IMR-90 (cell line): ENCODE measurements around the gene GBA2. TPM values are rescaled to one million over a fixed set of nuclear protein-coding genes. Genes with fewer than 3 reads are reported as not detected.

Source experiments
- ATAC-seq: fragments of 200-7000 bp; cut with Tn5 transposase; 2 replicates; pipeline ENCODE4 v1.9.1; 2020; ENCODE audit warnings: low read depth, mild to moderate bottlenecking, moderate library complexity
- BruUV-seq: library from RNA; stranded (reverse); fragments of 400-500 nt; replicated peaks from 2 replicates; lab custom pipeline; 2021; lab: Mats Ljungman, UMichigan
- CTCF ChIA-PET: fragments of 300-600 bp; formaldehyde crosslinking; extraction: SDS; loops from one replicate; lab custom pipeline; 2021; ENCODE audit warnings: antibody characterized with exemption; lab: Yijun Ruan, JAX
- POLR2A ChIA-PET: fragments of 300-600 bp; sonication (Branson Sonifier 250); formaldehyde crosslinking; loops from one replicate; lab custom pipeline; 2022; ENCODE audit warnings: antibody characterized with exemption; ENCODE audit not compliant: unreplicated experiment; lab: Charles Lee
- DNase-seq: peaks from one replicate; pipeline ENCODE4 v3.0.0; 2013
- H2AFZ ChIP-seq: replicated peaks from 2 replicates; pipeline ENCODE3; 2013; ENCODE audit warnings: low read length, mild to moderate bottlenecking; ENCODE audit not compliant: poor library complexity
- H2AK5ac ChIP-seq: 2 replicates; pipeline ENCODE4 v1.6.1; 2013; ENCODE audit warnings: low read depth, low read length, inconsistent platforms
- H2AK9ac ChIP-seq: replicated peaks from 2 replicates; pipeline ENCODE3; 2013; ENCODE audit warnings: mild to moderate bottlenecking, low read depth, low read length, moderate library complexity; ENCODE audit not compliant: poor library complexity
- H2BK120ac ChIP-seq: 2 replicates; pipeline ENCODE4 v1.6.1; 2013; ENCODE audit warnings: low read depth, low read length, inconsistent platforms
- H2BK15ac ChIP-seq: 3 replicates; pipeline ENCODE4 v1.6.1; 2013; ENCODE audit warnings: low read depth, low read length, inconsistent platforms
- H2BK20ac ChIP-seq: 2 replicates; pipeline ENCODE4 v1.6.1; 2013; ENCODE audit warnings: low read depth, mild to moderate bottlenecking, inconsistent platforms, low read length, moderate library complexity
- H2BK5ac ChIP-seq: 2 replicates; pipeline ENCODE4 v1.6.1; 2013; ENCODE audit warnings: mild to moderate bottlenecking, low read depth, low read length, inconsistent platforms; ENCODE audit not compliant: poor library complexity, severe bottlenecking
- H3K14ac ChIP-seq: replicated peaks from 2 replicates; pipeline ENCODE4 v1.6.1; 2013; ENCODE audit warnings: low read depth, low read length, inconsistent platforms
- H3K18ac ChIP-seq: 2 replicates; pipeline ENCODE4 v1.6.1; 2013; ENCODE audit warnings: low read depth, low read length, control low read depth
- H3K23ac ChIP-seq: 2 replicates; pipeline ENCODE4 v1.6.1; 2013; ENCODE audit warnings: low read depth, low read length, inconsistent platforms
- H3K27ac ChIP-seq: 2 replicates; pipeline ENCODE4 v1.5.1; 2013; ENCODE audit warnings: mild to moderate bottlenecking, control low read depth, low read length; ENCODE audit not compliant: insufficient read depth
- H3K27me3 ChIP-seq: 2 replicates; pipeline ENCODE4 v1.6.1; 2013; ENCODE audit warnings: low read length; ENCODE audit not compliant: control insufficient read depth, insufficient read depth
- H3K36me3 ChIP-seq: 2 replicates; pipeline ENCODE4 v1.6.1; 2013; ENCODE audit warnings: low read length, mixed read lengths; ENCODE audit not compliant: control insufficient read depth, insufficient read depth
- H3K4ac ChIP-seq: 2 replicates; pipeline ENCODE4 v1.6.1; 2013; ENCODE audit warnings: low read depth, low read length, inconsistent platforms
- H3K4me1 ChIP-seq: 2 replicates; pipeline ENCODE4 v1.6.1; 2013; ENCODE audit warnings: low read length, mixed read lengths; ENCODE audit not compliant: control insufficient read depth, insufficient read depth
- H3K4me2 ChIP-seq: 2 replicates; pipeline ENCODE4 v1.6.1; 2013; ENCODE audit warnings: low read depth, mild to moderate bottlenecking, control low read depth, low read length, moderate library complexity
- H3K4me3 ChIP-seq: 2 replicates; pipeline ENCODE4 v1.5.1; 2013; ENCODE audit warnings: low read depth, mild to moderate bottlenecking, control low read depth, low read length, moderate library complexity; ENCODE audit not compliant: insufficient read depth
- H3K56ac ChIP-seq: 2 replicates; pipeline ENCODE4 v1.6.1; 2013; ENCODE audit warnings: low read length, inconsistent platforms; ENCODE audit not compliant: insufficient read depth; ENCODE audit errors: extremely low read depth
- H3K79me1 ChIP-seq, 2 experiments: 2 replicates each; pipeline ENCODE4 v1.6.1; 2013; ENCODE audit warnings: low read length in 2 of 2, inconsistent platforms in 1 of 2, low read depth in 1 of 2
- H3K9ac ChIP-seq: 2 replicates; pipeline ENCODE4 v1.6.1; 2013; ENCODE audit warnings: low read depth, low read length, control low read depth
- H3K9me1 ChIP-seq: 2 replicates; pipeline ENCODE4 v1.6.1; 2013; ENCODE audit warnings: low read length, inconsistent platforms; ENCODE audit not compliant: insufficient read depth
- H3K9me3 ChIP-seq: 2 replicates; pipeline ENCODE4 v1.6.1; 2013; ENCODE audit warnings: low read length; ENCODE audit not compliant: control insufficient read depth, insufficient read depth
- H4K20me1 ChIP-seq: 2 replicates; pipeline ENCODE4 v1.6.1; 2013; ENCODE audit warnings: low read length, inconsistent platforms; ENCODE audit not compliant: insufficient read depth
- H4K5ac ChIP-seq: 2 replicates; pipeline ENCODE4 v1.6.1; 2013; ENCODE audit warnings: mild to moderate bottlenecking, low read depth, low read length, control low read depth
- H4K8ac ChIP-seq, 2 experiments: 2 replicates each; pipeline ENCODE4 v1.6.1; 2013; ENCODE audit warnings: low read depth in 2 of 2, low read length in 2 of 2, control low read depth in 1 of 2, inconsistent platforms in 1 of 2
- H4K91ac ChIP-seq: 2 replicates; pipeline ENCODE4 v1.6.1; 2013; ENCODE audit warnings: low read depth, low read length, inconsistent platforms; ENCODE audit not compliant: insufficient read depth
- BHLHE40 ChIP-seq: fragments of 150-350 bp; IDR thresholded peaks from 2 replicates; pipeline ENCODE4 v1.6.1; 2016; ENCODE audit warnings: mild to moderate bottlenecking, low read depth, low read length
- CEBPB ChIP-seq: IDR thresholded peaks from 2 replicates; pipeline ENCODE4 v1.6.1; 2012; ENCODE audit warnings: low read depth, low read length, improper control_type of control experiment
- CHD1 ChIP-seq: IDR thresholded peaks from 2 replicates; pipeline ENCODE4 v1.6.1; 2012; ENCODE audit warnings: low read depth, low read length, improper control_type of control experiment
- CTCF ChIP-seq: conservative IDR thresholded peaks from 2 replicates; pipeline ENCODE4 v1.5.1; 2012; ENCODE audit warnings: mild to moderate bottlenecking, low read depth, low read length, improper control_type of control experiment
- ELK1 ChIP-seq: fragments of 150-350 bp; IDR thresholded peaks from 2 replicates; pipeline ENCODE4 v1.6.1; 2016; ENCODE audit warnings: low read depth, mild to moderate bottlenecking, low read length, moderate library complexity, borderline replicate concordance
- FOS ChIP-seq: fragments of 150-350 bp; IDR thresholded peaks from 2 replicates; pipeline ENCODE4 v1.6.1; 2016; ENCODE audit warnings: low read depth, low read length
- POLR2A ChIP-seq: IDR thresholded peaks from 2 replicates; pipeline ENCODE4 v1.6.1; 2012; ENCODE audit warnings: mild to moderate bottlenecking, low read depth, low read length
- RAD21 ChIP-seq: IDR thresholded peaks from 2 replicates; pipeline ENCODE4 v1.6.1; 2012; ENCODE audit warnings: low read length, improper control_type of control experiment
- RCOR1 ChIP-seq: IDR thresholded peaks from 2 replicates; pipeline ENCODE4 v1.6.1; 2012; ENCODE audit warnings: mild to moderate bottlenecking, low read length, improper control_type of control experiment; ENCODE audit not compliant: insufficient replicate concordance
- RFX5 ChIP-seq: IDR thresholded peaks from 2 replicates; pipeline ENCODE4 v1.8.0; 2012; ENCODE audit warnings: low read depth, mild to moderate bottlenecking, low read length, moderate library complexity
- SMC3 ChIP-seq: fragments of 150-350 bp; IDR thresholded peaks from 2 replicates; pipeline ENCODE4 v1.6.1; 2016; ENCODE audit warnings: low read depth, mild to moderate bottlenecking, antibody characterized with exemption, low read length, moderate library complexity
- dilution Hi-C: fragments of 300-500 bp; cut with HindIII; formaldehyde crosslinking; loops from one replicate; pipeline ENCODE4 v1.14.3; 2018; ENCODE audit warnings: low sequenced_read_pairs; ENCODE audit not compliant: unreplicated experiment
- in situ Hi-C: fragments of 300-500 bp; cut with MboI; formaldehyde crosslinking; loops from 3 replicates; pipeline ENCODE4 v1.14.3; 2019; ENCODE audit warnings: low sequenced_read_pairs, inconsistent platforms, mixed read lengths
- intact Hi-C: fragments of 100-400 bp; cut with micrococcal nuclease; formaldehyde crosslinking; loops from 2 replicates; pipeline ENCODE4 v1.10.0; 2022
- polyA plus RNA-seq, 3 experiments: library from polyadenylated mRNA; depleted of rRNA; stranded (reverse); fragments of >200 nt; gene quantifications; 2 replicates each; pipeline ENCODE4 v1.2.3, GENCODE V29; 2012; ENCODE audit warnings: low replicate concordance in 1 of 3
- total RNA-seq: library from RNA; depleted of rRNA; stranded (reverse); fragments of >200 nt; gene quantifications from 2 replicates; pipeline ENCODE4 v1.2.3, GENCODE V29; 2012

The GBA2 gene
- total and polyA plus RNA-seq, 2 of the 4 experiments (the other 2 are of a cell fraction), result 18.1 to 38.2 TPM

- intact Hi-C loops, result no loop called here
Observed at GRCh38 chr9:35757892-35758275, 8.9 kb upstream of the GBA2 start.

More at GRCh38 chr9:35757892-35758275, 8.9 kb upstream of the GBA2 start:
- POLR2A ChIA-PET, result no interaction called here
- H3K9me1 ChIP-seq, result peaks cover 5% of the 10 kb centered on the region
- no peak overlapping the region for H3K23ac ChIP-seq
- in situ Hi-C loops (no loop called here), dilution Hi-C loops (no loop called here)
- H3K18ac ChIP-seq, result no peak overlapping the region
- H3K4me2 ChIP-seq, result no peak overlapping the region
- H3K27me3 ChIP-seq, result peaks cover 2% of the 10 kb centered on the region; the same call in 1 of the 2 replicates
- H2AFZ ChIP-seq, result no peak overlapping the region
- H3K4me1 ChIP-seq, result peaks cover 7% of the 10 kb centered on the region; the same call in 1 of the 2 replicates
- no peak overlapping the region for H3K14ac ChIP-seq
- H3K36me3 ChIP-seq, result peaks cover 21% of the 10 kb centered on the region
- H4K91ac ChIP-seq, result no peak overlapping the region
- no peak overlapping the region for H3K4ac ChIP-seq
- H2BK15ac ChIP-seq, result no peak overlapping the region
- no peak overlapping the region for H4K5ac ChIP-seq
- CTCF ChIA-PET, result no interaction called here
- H3K56ac ChIP-seq, result no peak overlapping the region
- H3K79me1 ChIP-seq, result no peaks in the 10 kb centered on the region
- DNase-seq (no peak), ATAC-seq (no peak)
- H2AK9ac ChIP-seq, result no peak overlapping the region
- H3K9me3 ChIP-seq, result no peaks in the 10 kb centered on the region
- BruUV-seq, result no TSS peak
- H2BK5ac ChIP-seq, result no peak overlapping the region
- H4K8ac ChIP-seq, result no peak overlapping the region
- H4K20me1 ChIP-seq, result no peaks in the 10 kb centered on the region
- TF ChIP-seq BHLHE40 (no peak), ELK1 (no peak), RCOR1 (no peak), FOS (no peak), RFX5 (no peak), CHD1 (no peak), CTCF (no peak), SMC3 (no peak), CEBPB (no peak), POLR2A (no peak), RAD21 (no peak)
- no peak overlapping the region for H2AK5ac ChIP-seq
- no peak overlapping the region for H3K27ac ChIP-seq
- no peak overlapping the region for H2BK120ac ChIP-seq
- no peak overlapping the region for H2BK20ac ChIP-seq
- H3K4me3 ChIP-seq, result no peak overlapping the region
- H3K9ac ChIP-seq, result no peak overlapping the region
